ENCODE measurements around the gene DEFB113. TPM values are rescaled to one million over a fixed set of nuclear protein-coding genes. Genes with fewer than 3 reads are reported as not detected.

The DEFB113 gene
- polyA plus RNA-seq, 1 donor (not counting 4 experiments of a cell fraction or from before 2014, with no cell fraction given), result not detected

- Histone ChIP-seq H3K9me1 (ENCODE audit: control insufficient read depth, extremely low read depth, insufficient read depth, low read length) (no peaks in the 10 kb centered on the region), H3K27me3 (ENCODE audit: control insufficient read depth, extremely low read depth, insufficient read depth, low read length) (no peaks in the 10 kb centered on the region), H3K9ac (ENCODE audit: control insufficient read depth, extremely low read depth, insufficient read depth, low read length) (no peak overlapping the region), H3K4me1 (ENCODE audit: control insufficient read depth, extremely low read depth, insufficient read depth, low read length) (no peaks in the 10 kb centered on the region), H3K36me3 (ENCODE audit: control insufficient read depth in 2 of 2, extremely low read depth in 1 of 2, insufficient read depth in 2 of 2, low read length in 2 of 2) (no peaks in the 10 kb centered on the region), H3K79me2 (ENCODE audit: control insufficient read depth, insufficient read depth, low read length) (no peaks in the 10 kb centered on the region), H4K20me1 (ENCODE audit: control insufficient read depth, extremely low read depth, insufficient read depth, low read length) (no peaks in the 10 kb centered on the region), H3K4me2 (ENCODE audit: control insufficient read depth, extremely low read depth, insufficient read depth, low read depth, low read length) (no peak overlapping the region), H2AFZ (ENCODE audit: control insufficient read depth, low read length) (no peak overlapping the region), H3K27ac (ENCODE audit: control insufficient read depth, insufficient read depth, low read length) (no peak overlapping the region), H3K9me3 (ENCODE audit: control insufficient read depth, low read depth, low read length) (no peaks in the 10 kb centered on the region), H3K4me3 (ENCODE audit: control insufficient read depth in 2 of 3, extremely low read depth in 1 of 3, insufficient read depth in 2 of 3, low read depth in 1 of 3, low read length in 3 of 3) (no peak overlapping the region)
- DNase-seq (ENCODE audit: low read depth, low spot score), result no peak
- dilution Hi-C loops (cut with MboI; ENCODE audit: extremely low pct_ligation_motif_present, low sequenced_read_pairs), result no loop called here
- no peak for FAIRE-seq
- no peak for TF ChIP-seq EZH2 (IDR thresholded peaks at IDR 0.05; ENCODE audit: low read length)
- TF ChIP-seq CTCF (optimal IDR thresholded peaks at IDR 0.05 in 1 of 3, IDR thresholded peaks at IDR 0.05 in 1 of 3, conservative IDR thresholded peaks at IDR 0.05 in 1 of 3; ENCODE audit: extremely low read depth in 1 of 3, insufficient read depth in 2 of 3, low read length in 3 of 3), result no peak
Measured at GRCh38 chr6:49929340-49929739, 40.1 kb downstream of the DEFB113 start.

- TF ChIP-seq EZH2 (IDR thresholded peaks at IDR 0.05; ENCODE audit: low read length) (no peak), CTCF (optimal IDR thresholded peaks at IDR 0.05 in 1 of 3, IDR thresholded peaks at IDR 0.05 in 1 of 3, conservative IDR thresholded peaks at IDR 0.05 in 1 of 3; ENCODE audit: extremely low read depth in 1 of 3, insufficient read depth in 2 of 3, low read length in 3 of 3) (peak in 1 of 3 experiments; percentile 30)
- FAIRE-seq, result no peak
Measured at GRCh38 chr6:49923826-49924225, 45.6 kb downstream of the DEFB113 start.

More at GRCh38 chr6:49923826-49924225, 45.6 kb downstream of the DEFB113 start:
- H3K4me2 ChIP-seq (ENCODE audit: control insufficient read depth, extremely low read depth, insufficient read depth, low read depth, low read length), result no peak overlapping the region
- H3K9ac ChIP-seq (ENCODE audit: control insufficient read depth, extremely low read depth, insufficient read depth, low read length), result no peak overlapping the region
- H3K36me3 ChIP-seq (ENCODE audit: control insufficient read depth in 2 of 2, extremely low read depth in 1 of 2, insufficient read depth in 2 of 2, low read length in 2 of 2), result no peaks in the 10 kb centered on the region
- H3K4me3 ChIP-seq (ENCODE audit: control insufficient read depth in 2 of 3, extremely low read depth in 1 of 3, insufficient read depth in 2 of 3, low read depth in 1 of 3, low read length in 3 of 3), result no peak overlapping the region
- no peak overlapping the region for H2AFZ ChIP-seq (ENCODE audit: control insufficient read depth, low read length)
- H3K79me2 ChIP-seq (ENCODE audit: control insufficient read depth, insufficient read depth, low read length), result no peaks in the 10 kb centered on the region
- no peaks in the 10 kb centered on the region for H3K4me1 ChIP-seq (ENCODE audit: control insufficient read depth, extremely low read depth, insufficient read depth, low read length)
- H3K27ac ChIP-seq (ENCODE audit: control insufficient read depth, insufficient read depth, low read length), result no peak overlapping the region
- H3K27me3 ChIP-seq (ENCODE audit: control insufficient read depth, extremely low read depth, insufficient read depth, low read length), result no peaks in the 10 kb centered on the region
- H3K9me3 ChIP-seq (ENCODE audit: control insufficient read depth, low read depth, low read length), result no peaks in the 10 kb centered on the region
- no peaks in the 10 kb centered on the region for H4K20me1 ChIP-seq (ENCODE audit: control insufficient read depth, extremely low read depth, insufficient read depth, low read length)
- no peaks in the 10 kb centered on the region for H3K9me1 ChIP-seq (ENCODE audit: control insufficient read depth, extremely low read depth, insufficient read depth, low read length)
- DNase-seq (ENCODE audit: low read depth, low spot score), result no peak
- dilution Hi-C loops (cut with MboI; ENCODE audit: extremely low pct_ligation_motif_present, low sequenced_read_pairs), result no loop called here
